DMS153 treated with DMSO at 0.1 percent for 48 hours (cell line): ENCODE data around the gene TCEANC2.
"Not testable (repeated sequence)": the region's sequence is repeated elsewhere in the genome, so short reads cannot be mapped to it uniquely, and the experiment has no call there.

Experiments
- DNase-seq: peaks from one replicate; lab custom pipeline; 2025; ENCODE audit not compliant: unreplicated experiment; lab: John Stamatoyannopoulos, UW

Gene TCEANC2

GRCh38 chr1:54081306-54082270 lies 28.2 kb downstream of the TCEANC2 start:
- peak; percentile 49 for DNase-seq

GRCh38 chr1:54084794-54085193 lies 31.4 kb downstream of the TCEANC2 start:
- no peak for DNase-seq

- no peak for DNase-seq
Observed at GRCh38 chr1:54086754-54087153, 33.3 kb downstream of the TCEANC2 start.

GRCh38 chr1:54088385-54088784 lies 35.0 kb downstream of the TCEANC2 start:
- DNase-seq = no peak

GRCh38 chr1:54091666-54092065 lies 38.3 kb downstream of the TCEANC2 start:
- DNase-seq = no peak

GRCh38 chr1:54094001-54094729 lies 40.8 kb downstream of the TCEANC2 start:
- DNase-seq = no peak

- DNase-seq = not testable (repeated sequence)
Observed at GRCh38 chr1:54094730-54095105, 41.3 kb downstream of the TCEANC2 start.

- DNase-seq = peak; percentile 60
Observed at GRCh38 chr1:54095546-54096226, 42.3 kb downstream of the TCEANC2 start.

GRCh38 chr1:54096227-54096876 lies 42.9 kb downstream of the TCEANC2 start:
- no peak for DNase-seq

- DNase-seq = no peak
Observed at GRCh38 chr1:54096877-54097240, 43.5 kb downstream of the TCEANC2 start.

- no peak for DNase-seq
Observed at GRCh38 chr1:54099061-54099610, 45.7 kb downstream of the TCEANC2 start.

- no peak for DNase-seq
Observed at GRCh38 chr1:54100500-54100899, 47.1 kb downstream of the TCEANC2 start.

- DNase-seq = no peak
Observed at GRCh38 chr1:54103414-54103813, 50.0 kb downstream of the TCEANC2 start.

- not testable (repeated sequence) for DNase-seq
Observed at GRCh38 chr1:54104613-54105012, 51.2 kb downstream of the TCEANC2 start.

GRCh38 chr1:54105080-54105479 lies 51.7 kb downstream of the TCEANC2 start:
- DNase-seq = no peak

GRCh38 chr1:54105736-54106269 lies 52.4 kb downstream of the TCEANC2 start:
- DNase-seq = no peak

GRCh38 chr1:54107131-54107530 lies 53.7 kb downstream of the TCEANC2 start:
- DNase-seq = no peak

- DNase-seq = no peak
Observed at GRCh38 chr1:54108156-54108555, 54.7 kb downstream of the TCEANC2 start.

- no peak for DNase-seq
Observed at GRCh38 chr1:54109129-54110090, 56.0 kb downstream of the TCEANC2 start.
